Mucosa of rectum (tissue), 2 donors: ENCODE results near the gene TYK2.
A peak's percentile ranks its signal among the peaks of the same experiment; 100 is the strongest.

ENCODE experiments used
- H3K27ac ChIP-seq, 2 donors: one replicate each; pipeline ENCODE4 v1.7.0; 2013; ENCODE audit warnings: inconsistent platforms in 2 of 2, low read depth in 2 of 2, low read length in 2 of 2
- H3K27me3 ChIP-seq, 2 donors: one replicate each; pipeline ENCODE4 v1.7.0; 2013; ENCODE audit warnings: low read length in 2 of 2; ENCODE audit not compliant: control insufficient read depth in 2 of 2, insufficient read depth in 2 of 2
- H3K36me3 ChIP-seq, 2 donors: one replicate each; pipeline ENCODE4 v1.7.0; 2013; ENCODE audit warnings: low read length in 2 of 2; ENCODE audit not compliant: control insufficient read depth in 2 of 2, insufficient read depth in 2 of 2
- H3K4me1 ChIP-seq, 2 donors: one replicate each; pipeline ENCODE4 v1.7.0; 2013; ENCODE audit warnings: low read length in 2 of 2, mild to moderate bottlenecking in 1 of 2; ENCODE audit not compliant: control insufficient read depth in 2 of 2, insufficient read depth in 2 of 2
- H3K4me3 ChIP-seq, 2 donors: one replicate each; pipeline ENCODE4 v1.7.0; 2013; ENCODE audit warnings: low read length in 2 of 2
- H3K9ac ChIP-seq, 2 donors: one replicate each; pipeline ENCODE4 v1.7.0; 2013; ENCODE audit warnings: low read length in 2 of 2, low read depth in 1 of 2, mild to moderate bottlenecking in 1 of 2
- H3K9me3 ChIP-seq, 2 donors: one replicate each; pipeline ENCODE4 v1.7.0; 2013; ENCODE audit warnings: low read length in 2 of 2; ENCODE audit not compliant: control insufficient read depth in 2 of 2
- donor health status: healthy.
- donor health status: Normal muscosa, but diverticular disease.

The TYK2 gene

GRCh38 chr19:10325732-10326131, 54.6 kb downstream of the TYK2 start:
- Histone ChIP-seq H3K4me1 (peaks cover 24% of the 10 kb centered on the region in 2 donors), H3K4me3 (no peak overlapping the region), H3K27me3 (no peaks in the 10 kb centered on the region), H3K36me3 (peaks cover 46 to 69% of the 10 kb centered on the region in 2 donors), H3K9me3 (no peaks in the 10 kb centered on the region), H3K27ac (no peak overlapping the region), H3K9ac (no peak overlapping the region)

- Histone ChIP-seq H3K27ac (peak overlapping the region; percentile 85 to 95), H3K9me3 (no peaks in the 10 kb centered on the region), H3K27me3 (no peaks in the 10 kb centered on the region), H3K36me3 (peaks cover 34 to 58% of the 10 kb centered on the region in 2 donors), H3K4me1 (peaks cover 24 to 25% of the 10 kb centered on the region in 2 donors), H3K4me3 (peak overlapping the region; percentile 23 to 26), H3K9ac (peak overlapping the region; percentile 4 to 75)
Observed at GRCh38 chr19:10321874-10322835, 58.2 kb downstream of the TYK2 start.

- no peaks in the 10 kb centered on the region for H3K9me3 ChIP-seq
- peak overlapping the region; percentile 85 to 95 for H3K27ac ChIP-seq
- no peaks in the 10 kb centered on the region for H3K27me3 ChIP-seq
- peaks cover 32 to 54% of the 10 kb centered on the region in 2 donors for H3K36me3 ChIP-seq
- peak overlapping the region; percentile 4 to 75 for H3K9ac ChIP-seq
- peaks cover 24 to 25% of the 10 kb centered on the region in 2 donors for H3K4me1 ChIP-seq
- H3K4me3 ChIP-seq: peak overlapping the region; percentile 12 to 26
Observed at GRCh38 chr19:10321417-10321797, 59.0 kb downstream of the TYK2 start.

DNA sequence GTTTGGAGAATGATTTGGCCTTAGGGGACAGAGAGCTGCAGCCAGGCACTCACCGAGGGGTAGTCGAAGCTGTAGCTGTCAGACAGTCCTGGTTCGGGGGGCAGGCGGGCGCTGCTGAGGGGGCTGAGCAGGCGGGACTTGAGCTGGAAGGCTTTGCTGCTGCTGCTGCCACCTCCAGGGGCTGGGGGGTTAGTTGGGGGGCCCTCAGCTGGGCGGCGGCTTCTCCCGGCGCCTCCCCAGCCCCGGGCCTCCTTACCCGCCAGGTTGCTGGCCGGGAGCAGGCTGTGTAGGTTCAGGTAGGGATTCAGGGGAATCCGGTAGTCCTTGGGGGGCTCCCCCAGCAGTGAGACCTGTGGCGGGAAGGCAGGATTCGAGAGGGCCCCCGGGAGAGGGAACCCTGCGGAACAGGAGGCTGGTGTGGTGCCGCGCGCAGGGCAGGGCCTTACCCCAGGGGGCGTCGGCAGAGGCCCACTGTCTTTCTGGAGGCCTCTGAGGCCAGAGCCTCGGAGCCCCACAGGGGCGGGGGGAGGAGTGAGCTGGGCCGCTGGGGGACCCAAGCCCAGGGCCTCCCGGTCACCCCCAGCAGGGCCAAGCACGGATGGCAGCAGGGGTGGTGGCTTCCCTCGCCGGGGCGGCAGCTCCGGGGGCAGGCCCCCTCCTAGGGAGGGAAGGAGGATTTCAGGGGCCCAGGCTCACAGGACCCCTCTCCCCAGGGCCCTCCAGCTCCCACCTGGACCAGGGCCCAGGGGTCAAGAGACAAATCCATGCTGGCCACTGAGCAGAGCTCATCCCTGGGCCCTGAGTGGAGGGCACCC, 59.6 kb downstream of the TYK2 start:
- H3K4me1 ChIP-seq: peaks cover 25 to 29% of the 10 kb centered on the region in 2 donors
- H3K36me3 ChIP-seq: peaks cover 31 to 48% of the 10 kb centered on the region in 2 donors
- H3K9ac ChIP-seq: peak overlapping the region in 1 of 2 donors; percentile 75
- H3K27ac ChIP-seq: peak overlapping the region; percentile 85 to 95
- H3K27me3 ChIP-seq: no peaks in the 10 kb centered on the region
- no peaks in the 10 kb centered on the region for H3K9me3 ChIP-seq
- peak overlapping the region in 1 of 2 donors; percentile 12 for H3K4me3 ChIP-seq

DNA sequence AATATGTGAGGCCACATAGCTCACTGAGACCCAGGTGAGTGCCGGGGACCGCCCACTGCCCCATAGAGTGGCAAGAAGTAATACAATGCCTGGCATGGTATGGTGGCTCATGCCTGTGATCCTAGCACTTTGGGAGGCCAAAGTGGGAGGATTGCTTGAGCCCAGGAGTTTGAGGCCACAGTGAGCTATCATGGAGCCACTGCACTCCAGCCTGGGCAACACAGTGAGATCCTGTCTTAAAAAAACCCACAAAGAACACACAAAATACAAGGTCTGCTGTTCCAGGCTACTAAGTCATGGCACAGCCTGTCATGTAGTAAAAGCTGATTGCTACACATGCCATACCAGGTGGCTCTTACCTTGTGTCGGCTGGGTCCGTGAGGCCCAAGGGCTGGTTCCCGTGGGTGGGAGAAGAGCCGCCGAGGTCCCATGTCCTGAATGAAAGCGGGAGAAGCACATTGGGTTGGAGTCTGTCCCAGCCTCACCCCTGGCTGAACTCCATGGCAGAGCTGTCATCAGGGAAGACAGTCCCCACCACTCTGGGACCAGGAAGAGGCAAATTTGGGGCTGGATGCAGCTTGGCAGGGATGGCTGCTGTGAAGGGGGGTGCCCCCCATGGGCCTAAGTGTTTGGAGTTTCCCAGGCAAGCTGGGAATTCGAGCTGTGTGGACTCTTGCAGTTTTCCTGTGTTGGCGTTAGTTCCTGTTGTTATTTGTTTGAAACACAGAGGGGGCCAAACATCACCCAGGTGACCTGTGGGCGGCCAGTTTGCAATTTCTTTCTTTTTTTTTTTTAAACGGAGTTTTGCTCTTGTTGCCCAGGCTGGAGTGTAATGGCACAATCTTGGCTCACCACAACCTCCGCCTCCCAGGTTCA, 61.3 kb downstream of the TYK2 start:
- Histone ChIP-seq H3K27ac (no peak overlapping the region), H3K27me3 (no peaks in the 10 kb centered on the region), H3K9ac (no peak overlapping the region), H3K9me3 (no peaks in the 10 kb centered on the region), H3K4me3 (no peak overlapping the region), H3K36me3 (peaks cover 29 to 42% of the 10 kb centered on the region in 2 donors), H3K4me1 (peaks cover 29 to 30% of the 10 kb centered on the region in 2 donors)

GRCh38 chr19:10317857-10318462, 62.4 kb downstream of the TYK2 start:
- Histone ChIP-seq H3K27me3 (no peaks in the 10 kb centered on the region), H3K9ac (no peak overlapping the region), H3K4me3 (no peak overlapping the region), H3K27ac (no peak overlapping the region), H3K36me3 (peaks cover 29 to 37% of the 10 kb centered on the region in 2 donors), H3K4me1 (peaks cover 28% of the 10 kb centered on the region in 2 donors), H3K9me3 (no peaks in the 10 kb centered on the region)

GRCh38 chr19:10317045-10317856, 63.1 kb downstream of the TYK2 start:
- Histone ChIP-seq H3K27me3 (no peaks in the 10 kb centered on the region), H3K4me3 (no peak overlapping the region), H3K9ac (no peak overlapping the region), H3K9me3 (no peaks in the 10 kb centered on the region), H3K4me1 (peaks cover 20 to 21% of the 10 kb centered on the region in 2 donors), H3K36me3 (peaks cover 26 to 32% of the 10 kb centered on the region in 2 donors), H3K27ac (no peak overlapping the region)

GRCh38 chr19:10316229-10317044, 63.9 kb downstream of the TYK2 start:
- peak overlapping the region; percentile 81 to 83 for H3K4me3 ChIP-seq
- H3K9me3 ChIP-seq: no peaks in the 10 kb centered on the region
- H3K9ac ChIP-seq: peak overlapping the region in 1 of 2 donors; percentile 52
- H3K27ac ChIP-seq: peak overlapping the region in 1 of 2 donors; percentile 52
- H3K27me3 ChIP-seq: no peaks in the 10 kb centered on the region
- H3K36me3 ChIP-seq: peaks cover 18 to 29% of the 10 kb centered on the region in 2 donors
- peaks cover 13% of the 10 kb centered on the region in 2 donors for H3K4me1 ChIP-seq
